ENCODE results near the gene SIGLEC15.

DNA sequence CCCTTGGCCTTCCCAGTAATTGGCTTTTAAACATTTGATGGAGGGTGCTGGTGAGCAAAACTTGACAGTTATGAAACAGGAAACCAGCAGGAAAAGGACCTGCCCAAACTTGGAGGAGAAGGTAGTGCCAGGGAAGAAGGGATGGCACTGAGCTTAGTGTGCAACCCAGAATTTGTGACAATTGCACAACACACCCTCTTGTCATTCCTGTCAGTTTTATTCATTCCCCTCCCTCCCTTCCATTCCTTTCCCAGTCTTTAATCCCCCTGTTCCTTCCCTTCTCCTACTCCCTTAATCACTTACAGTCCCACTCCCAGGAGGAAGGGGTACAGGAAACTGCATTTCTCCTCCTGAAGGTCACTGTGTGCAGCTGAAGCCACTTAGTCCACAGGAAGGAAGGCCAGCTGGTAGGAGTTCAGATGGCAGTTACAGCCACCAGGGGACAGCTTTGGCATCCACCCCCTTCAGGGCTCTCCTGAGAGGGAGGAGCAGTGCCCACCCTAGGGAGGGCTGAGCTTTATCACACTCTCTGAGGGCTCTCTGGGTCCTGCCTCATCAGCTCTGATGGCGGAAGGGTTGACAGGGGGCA is 24.0 kb upstream of the SIGLEC15 start:
- TF ChIP-seq, protein P1, sequence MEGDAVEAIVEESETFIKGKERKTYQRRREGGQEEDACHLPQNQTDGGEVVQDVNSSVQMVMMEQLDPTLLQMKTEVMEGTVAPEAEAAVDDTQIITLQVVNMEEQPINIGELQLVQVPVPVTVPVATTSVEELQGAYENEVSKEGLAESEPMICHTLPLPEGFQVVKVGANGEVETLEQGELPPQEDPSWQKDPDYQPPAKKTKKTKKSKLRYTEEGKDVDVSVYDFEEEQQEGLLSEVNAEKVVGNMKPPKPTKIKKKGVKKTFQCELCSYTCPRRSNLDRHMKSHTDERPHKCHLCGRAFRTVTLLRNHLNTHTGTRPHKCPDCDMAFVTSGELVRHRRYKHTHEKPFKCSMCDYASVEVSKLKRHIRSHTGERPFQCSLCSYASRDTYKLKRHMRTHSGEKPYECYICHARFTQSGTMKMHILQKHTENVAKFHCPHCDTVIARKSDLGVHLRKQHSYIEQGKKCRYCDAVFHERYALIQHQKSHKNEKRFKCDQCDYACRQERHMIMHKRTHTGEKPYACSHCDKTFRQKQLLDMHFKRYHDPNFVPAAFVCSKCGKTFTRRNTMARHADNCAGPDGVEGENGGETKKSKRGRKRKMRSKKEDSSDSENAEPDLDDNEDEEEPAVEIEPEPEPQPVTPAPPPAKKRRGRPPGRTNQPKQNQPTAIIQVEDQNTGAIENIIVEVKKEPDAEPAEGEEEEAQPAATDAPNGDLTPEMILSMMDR (IDR thresholded peaks at IDR 0.05; ENCODE audit: borderline replicate concordance, extremely low read depth, low read length, poor library complexity, severe bottlenecking), result no peak
- TF ChIP-seq EZH2 (IDR thresholded peaks at IDR 0.05; ENCODE audit: borderline replicate concordance, low read depth, low read length, severe bottlenecking), result no peak
